GM19452 (cell line): Measurements from ENCODE around the gene MTCL3.

Source experiments
- ATAC-seq: cut with Tn5 transposase; IDR thresholded peaks from one replicate; pipeline ENCODE4 v1.9.1; 2021; ENCODE audit not compliant: unreplicated experiment

MTCL3 gene

DNA sequence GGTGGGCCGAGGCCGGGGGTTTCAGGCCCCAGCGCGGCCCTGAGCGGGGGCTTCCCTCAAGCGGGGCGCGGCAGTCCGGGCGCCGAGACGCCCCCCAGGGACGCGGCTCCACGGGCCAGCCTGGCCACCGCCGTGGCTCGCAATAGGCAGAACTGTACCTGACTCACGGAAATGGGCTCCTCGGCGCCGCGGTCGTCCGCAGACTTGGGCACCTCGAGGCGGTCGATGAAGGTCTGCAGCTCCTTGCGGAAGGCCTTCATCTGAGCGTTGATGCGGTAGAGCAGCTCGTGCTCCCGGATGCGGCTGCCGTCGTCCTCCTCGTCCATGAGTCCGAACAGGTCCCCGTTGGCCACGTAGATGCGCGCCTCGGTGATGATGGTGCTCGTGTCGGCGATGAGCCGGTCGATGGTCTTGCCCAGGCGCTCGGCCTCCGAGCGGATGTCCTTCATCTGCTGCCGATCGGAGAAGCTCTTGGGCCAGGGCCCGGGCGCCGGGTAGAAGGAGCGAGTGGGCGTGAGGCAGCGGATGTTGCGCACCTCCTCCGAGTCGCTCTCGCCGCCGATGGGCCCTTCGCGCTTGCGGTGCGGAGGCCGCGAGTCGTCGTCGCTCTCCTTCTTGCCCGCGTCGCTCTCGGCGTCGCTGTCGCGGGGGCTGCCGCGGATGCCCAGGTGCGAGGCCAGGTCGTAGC, 43.9 kb downstream of the MTCL3 start:
- no peak for ATAC-seq

DNA sequence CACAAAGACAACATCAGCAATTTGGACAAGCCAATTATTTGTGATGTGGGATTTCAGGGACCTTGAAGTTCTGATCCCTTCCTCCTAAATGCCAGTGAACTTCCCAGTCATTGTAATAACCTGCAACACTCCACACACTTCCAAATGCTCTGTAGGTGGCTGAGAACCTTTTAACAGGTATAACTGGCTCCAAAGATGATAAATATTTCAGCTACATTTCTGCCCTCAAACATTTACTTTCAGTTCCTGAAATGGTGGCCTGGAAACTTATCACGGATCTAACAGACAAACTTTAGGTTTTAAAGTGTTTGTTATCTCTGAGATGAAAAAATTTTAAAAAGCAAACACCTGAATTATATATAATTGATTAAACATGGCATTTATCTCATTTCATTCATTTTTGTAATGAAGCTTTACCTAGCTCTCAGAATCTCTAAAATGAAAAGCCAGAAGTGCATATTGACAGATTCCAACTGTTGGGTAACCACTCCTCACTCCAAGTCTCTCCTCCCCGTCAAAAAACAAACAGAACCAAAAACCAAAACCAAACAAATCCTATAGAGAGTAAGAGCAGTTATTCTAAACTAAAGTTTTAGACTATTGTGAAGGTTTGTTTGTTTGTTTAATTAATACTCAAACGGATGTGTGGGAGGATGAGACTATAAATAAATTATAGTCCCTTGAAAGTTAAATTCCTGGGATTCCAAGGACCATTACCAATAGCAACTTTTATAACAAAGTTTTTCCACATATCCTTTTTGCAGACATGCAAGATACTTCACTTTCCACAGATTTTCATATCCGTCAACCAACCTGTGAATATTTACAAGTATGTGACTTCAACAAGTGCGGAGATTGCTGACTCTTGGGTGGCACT, 47.5 kb downstream of the MTCL3 start:
- ATAC-seq, result no peak

DNA sequence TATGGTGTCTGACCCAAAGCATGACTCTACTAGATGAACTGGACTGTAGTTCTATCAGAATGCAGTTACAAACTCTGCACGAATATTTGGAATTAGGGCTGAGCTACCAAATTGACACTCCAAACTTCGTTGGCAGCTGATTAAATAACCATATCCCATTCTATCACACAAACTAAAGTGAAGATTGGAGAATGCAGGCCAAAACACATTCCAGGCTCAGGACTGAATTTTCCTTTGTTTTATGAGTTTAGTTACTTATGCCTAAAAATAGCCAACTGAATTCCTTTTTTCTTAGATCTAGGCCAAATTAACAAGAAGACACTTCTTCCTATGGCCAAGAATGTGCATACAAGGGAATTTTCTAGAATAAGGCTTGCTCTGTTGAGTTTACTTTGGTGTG, 50.2 kb downstream of the MTCL3 start:
- ATAC-seq, result no peak

DNA sequence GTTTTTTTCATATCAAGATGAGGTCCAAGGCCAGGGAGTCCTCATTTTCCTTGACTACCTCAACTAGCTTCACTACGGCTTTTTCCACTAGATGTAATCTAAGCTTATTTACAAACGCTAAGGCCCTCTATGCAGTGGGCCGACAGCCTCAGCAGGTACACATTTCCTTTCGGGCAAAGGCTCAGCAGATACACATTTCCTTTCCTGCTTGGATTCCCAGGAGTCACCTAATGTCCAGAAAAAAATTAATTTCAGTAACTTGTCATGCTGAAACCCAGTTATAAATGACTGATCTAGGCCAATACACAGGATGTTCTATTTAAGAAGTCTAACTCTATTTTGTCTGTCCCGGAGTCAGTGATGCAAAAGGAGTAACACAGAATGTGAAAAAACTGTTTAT, 52.7 kb downstream of the MTCL3 start:
- no peak for ATAC-seq

DNA sequence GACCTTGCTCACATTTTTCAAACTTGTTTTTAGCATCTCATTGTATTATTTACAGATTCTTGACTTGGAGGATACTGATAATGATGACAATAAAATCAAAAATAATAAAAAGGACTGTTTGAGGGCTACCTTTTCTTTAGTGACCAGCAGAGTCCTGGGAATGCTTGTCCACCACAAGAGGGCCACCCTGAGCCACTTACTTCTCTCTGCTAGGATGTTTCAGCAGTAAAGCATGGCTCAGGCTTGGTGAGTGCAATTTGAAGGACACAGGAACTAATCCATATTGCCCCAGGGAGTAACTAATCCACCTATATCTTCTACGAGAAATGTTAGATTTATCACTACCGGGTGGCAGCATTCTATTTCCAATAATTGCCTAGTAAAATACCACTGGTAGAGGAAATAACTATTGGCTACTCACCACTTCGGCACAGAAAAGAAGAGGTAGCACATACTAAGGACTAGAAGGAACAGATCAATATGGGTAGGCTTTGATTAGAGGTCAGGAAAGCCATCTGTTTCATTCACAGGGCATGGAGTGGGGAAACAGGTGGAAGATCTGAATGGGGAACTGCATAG, 54.2 kb downstream of the MTCL3 start:
- ATAC-seq, result peak; percentile 89

DNA sequence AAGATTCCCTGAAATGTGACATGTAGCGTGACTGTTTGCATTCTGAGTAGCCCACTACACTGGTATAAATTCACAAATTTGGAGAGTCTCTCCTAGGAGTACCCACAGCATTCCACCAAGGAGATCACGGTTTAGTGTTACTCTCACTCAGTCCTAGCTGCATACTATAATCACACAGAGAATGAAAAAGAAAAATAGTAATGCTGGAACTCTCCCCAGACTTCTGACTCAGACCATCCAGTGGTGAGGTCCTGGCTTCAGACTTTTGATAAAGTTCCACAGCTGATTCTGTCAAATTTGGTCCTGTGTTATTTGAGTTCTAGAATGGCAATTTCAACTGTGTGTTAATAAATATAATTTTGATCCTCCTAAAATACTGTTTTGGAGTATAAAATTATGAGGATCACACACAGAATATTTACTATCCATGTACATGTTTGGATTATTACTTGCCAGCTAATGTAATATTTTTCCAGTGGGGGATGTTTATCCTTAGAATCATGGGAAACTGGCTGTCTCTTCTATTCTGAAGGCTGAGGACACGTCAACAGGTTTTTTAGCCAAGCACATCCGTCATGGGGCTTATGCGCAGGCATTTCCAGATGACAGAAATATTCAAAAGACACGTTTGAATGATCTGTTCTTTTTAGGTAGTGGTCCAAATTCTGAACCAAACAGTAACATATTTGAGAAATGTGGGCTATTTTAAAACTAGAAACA, 54.8 kb downstream of the MTCL3 start:
- ATAC-seq, result no peak

DNA sequence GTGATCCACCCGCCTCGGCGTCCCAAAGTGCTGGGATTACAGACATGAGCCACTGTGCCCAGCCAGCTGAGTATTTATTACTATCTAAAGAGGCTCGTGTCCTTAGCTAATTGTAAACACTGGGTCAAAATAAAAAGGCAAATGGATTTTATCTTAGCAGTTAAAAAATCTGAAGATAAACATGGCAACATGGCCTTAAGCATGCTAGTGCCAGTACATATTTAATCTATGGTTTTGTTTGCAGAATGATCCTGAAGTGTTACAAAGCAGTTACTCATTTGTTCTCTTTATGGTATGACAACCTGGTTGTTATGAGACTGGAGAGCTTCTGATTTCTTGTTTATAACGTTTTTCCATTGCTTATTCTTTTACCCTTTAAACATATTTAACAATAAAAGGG, 56.1 kb downstream of the MTCL3 start:
- no peak for ATAC-seq

DNA sequence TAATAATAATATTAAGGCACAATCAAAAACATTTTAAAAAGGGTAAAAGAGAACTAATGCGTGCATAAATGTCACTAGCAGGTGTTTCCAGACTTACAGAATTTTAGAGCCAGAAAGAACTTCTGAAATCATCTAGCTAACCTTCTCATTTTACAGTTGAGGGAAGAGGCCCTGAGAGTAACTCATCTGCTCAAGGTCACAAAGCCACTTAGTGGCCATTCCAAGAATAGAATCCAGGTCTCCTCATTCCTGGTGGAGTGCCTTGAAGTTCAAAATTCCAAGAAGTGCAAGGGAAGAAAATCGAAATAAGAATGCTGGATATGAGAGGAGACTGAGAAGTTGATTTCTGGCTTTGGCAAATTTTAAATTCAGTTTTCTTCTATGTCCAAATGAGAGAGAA, 56.8 kb downstream of the MTCL3 start:
- ATAC-seq, result no peak

DNA sequence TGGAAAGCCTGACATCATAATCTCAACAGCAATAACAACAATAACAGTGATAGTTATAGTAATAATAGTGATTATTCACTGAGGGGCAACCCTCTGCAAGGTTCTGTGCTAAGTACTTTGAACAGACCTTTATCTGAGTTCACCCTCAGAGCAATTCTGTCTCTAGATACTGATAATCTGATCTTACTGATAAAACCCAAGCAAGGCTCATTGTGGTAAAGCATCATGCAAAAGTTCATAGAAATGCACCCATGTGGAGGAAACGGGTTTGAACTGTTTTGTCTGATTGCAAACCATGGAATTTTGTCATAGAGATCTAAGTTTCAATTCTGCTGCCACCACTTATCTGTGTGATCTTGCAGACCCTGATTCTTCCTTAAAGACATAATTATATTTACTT, 58.7 kb downstream of the MTCL3 start:
- no peak for ATAC-seq

DNA sequence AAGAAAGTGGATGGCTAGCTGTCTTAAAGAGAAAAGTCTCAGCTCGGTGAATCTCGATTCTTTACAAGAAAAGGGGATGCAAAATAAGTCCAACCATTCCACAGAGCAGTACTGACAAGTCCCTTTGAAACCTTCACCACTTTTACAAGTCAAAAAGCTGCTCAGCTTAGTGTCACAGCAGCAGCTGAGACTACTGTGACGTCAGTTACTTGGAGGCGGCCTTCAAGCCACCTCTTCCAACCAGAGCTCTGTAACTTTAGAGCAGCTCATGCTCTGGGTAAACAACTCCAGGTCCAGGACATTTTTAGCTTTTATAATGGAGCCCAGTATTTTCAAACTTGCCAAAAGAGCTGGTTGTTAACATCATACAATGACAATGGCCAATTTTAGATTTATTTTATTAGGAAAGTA, 59.9 kb downstream of the MTCL3 start, which contains the start of gene KIAA0408:
TSS of gene KIAA0408 (minus strand) at position 159 of the 411 bp plus-strand sequence. CDS start 5,408 bp downstream, outside the sequence.
- no peak for ATAC-seq

DNA sequence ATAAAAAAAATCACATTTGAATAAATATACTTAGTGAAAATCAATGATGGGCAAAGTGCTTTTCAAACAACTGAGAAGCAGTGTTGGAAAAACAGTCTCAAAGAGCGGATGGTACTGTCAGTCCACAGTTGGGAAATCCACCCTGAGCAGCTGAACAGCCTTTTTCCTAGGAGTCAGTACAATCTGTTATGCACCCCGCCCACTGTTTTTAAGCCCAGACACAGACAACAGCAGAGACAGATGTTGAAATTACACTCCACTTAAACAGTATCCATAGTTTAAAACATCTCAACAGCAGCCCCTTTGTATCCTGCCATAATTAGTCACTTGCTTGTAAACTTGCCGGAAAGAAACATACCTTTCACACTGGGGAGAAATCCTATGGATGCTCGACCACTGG, 60.3 kb downstream of the MTCL3 start:
- no peak for ATAC-seq

DNA sequence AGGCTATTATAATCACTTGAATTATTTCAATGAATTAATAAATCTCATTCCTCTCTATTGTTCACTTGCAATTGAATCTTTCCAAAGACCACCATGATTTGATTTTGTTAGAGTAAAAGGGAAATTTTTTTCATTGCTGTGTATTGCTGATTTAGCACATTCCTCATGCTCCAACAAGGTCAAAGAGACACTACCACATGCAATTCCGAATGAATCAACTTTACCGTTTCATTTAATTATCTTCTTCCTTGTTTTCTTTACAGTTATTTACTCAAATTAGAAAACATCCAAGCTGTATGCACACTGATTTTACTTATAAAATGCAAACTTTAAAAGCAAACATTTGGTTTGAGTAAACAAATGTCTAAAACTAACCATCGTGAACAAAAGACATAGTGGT, 60.9 kb downstream of the MTCL3 start:
- no peak for ATAC-seq

DNA sequence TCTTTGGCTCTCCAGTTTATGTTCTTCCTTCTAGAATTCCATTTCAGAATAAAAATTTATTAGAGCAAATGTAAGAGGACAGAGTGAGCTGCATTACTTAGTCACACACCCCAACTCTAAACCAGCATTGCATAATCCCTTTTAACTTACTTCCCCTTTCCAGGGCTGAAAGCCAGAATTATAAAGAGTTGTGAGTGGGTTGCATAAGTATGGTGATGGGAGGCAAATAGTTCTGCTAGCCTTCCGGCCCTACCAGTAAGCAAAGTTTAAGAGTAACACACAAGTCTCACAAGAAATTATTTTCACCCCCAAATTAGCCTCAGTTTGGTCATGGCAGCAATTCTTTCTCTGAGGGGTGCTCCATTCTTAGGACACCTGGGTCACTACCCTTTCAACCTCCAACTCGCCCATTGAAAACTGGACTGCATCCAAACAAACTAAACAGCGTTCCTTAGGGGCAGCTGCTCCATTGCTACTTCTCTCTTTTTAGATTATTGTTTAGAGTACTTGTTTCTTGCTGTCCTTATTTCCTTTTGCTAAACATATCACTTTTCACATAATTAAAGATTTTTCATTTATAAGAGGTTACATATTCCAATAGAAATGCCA, 61.6 kb downstream of the MTCL3 start:
- no peak for ATAC-seq

DNA sequence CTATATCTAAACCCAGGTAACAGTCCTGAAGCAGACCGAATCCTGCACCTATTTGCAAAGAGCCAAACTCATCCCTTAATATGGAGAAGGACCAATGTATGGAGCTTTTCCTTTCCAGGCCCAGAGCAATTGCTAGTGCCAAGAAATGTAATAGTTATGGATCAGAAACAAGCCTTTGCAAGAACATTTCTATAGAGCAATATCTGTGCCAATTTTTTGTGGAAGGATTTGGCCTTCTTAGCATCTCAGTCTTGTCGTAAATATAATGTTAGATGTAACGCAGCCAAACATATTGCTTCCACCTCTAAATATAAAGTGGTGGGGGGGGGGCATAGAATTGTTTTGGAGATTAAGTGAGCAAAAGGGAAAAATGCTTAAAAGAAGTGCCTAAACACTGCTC, 62.7 kb downstream of the MTCL3 start:
- ATAC-seq, result no peak

DNA sequence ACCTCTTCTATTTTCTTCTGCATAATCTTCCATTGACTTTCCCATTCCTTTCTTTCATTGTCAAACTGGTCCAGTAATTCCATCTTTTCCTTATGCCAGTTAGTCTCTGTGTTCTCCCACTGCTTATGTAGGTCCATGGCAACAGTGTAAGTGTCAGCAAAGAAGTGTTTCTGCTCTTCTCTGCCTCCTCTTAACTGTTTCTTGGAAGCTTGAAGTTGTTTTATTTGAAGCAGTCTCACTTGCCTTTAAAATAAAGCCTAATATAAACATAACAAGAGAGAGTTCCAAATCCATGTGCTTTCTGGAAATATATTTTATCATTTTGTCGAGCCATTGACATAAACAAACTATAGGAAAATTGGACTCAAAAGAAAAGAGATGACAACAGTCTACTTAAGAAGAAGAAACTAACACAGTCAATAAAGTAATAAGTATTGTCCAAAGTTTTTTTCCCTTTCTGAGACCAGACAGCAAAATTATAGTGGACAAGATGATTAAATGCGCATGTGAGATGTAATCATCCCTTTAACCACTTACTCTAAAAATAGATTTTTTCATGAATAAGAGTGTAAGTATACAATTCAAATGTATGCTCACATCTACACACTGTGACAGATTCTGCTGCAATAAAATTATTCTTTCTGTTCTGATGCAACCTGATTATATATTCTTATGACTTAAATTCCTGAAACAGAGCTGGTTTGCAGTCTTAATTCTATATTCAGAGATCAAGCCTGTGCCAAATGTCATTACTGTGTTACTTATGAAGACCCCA, 65.1 kb downstream of the MTCL3 start:
- no peak for ATAC-seq

DNA sequence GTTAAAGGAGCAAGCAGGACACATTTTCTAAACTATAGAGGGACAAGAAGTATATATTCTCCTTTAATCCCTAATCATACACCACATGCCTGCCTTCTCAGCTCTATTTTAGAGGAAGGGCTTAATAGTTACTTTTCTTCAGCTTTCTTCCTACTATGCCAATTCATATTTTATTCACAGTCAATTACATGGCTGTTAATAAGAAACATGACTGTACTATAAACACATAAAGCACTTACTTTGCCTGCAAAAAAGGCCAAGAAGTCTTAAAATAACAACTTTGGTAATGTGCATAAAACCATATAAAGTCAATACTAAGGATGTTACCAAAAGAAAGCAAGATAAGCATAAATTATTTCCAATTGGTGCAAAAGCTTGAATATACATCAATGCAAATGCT, 66.3 kb downstream of the MTCL3 start:
- no peak for ATAC-seq

DNA sequence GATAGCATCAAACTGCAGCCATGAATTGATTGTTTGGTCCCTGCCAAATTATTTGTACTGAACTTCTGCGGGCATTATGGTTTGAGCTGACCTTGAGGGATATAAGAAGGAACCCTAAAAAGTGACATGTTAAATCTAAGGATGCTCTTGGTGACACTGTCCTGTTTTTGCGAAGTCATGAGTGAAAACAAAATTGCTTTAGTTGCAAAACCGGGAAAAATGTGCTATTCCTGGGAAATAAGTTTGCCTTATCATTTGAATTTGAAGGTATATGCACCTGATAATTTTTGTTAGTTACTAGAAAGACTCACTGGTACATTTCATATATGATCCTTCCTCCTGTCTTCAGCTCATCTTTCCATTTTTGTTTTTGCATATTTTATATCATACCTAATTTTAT, 67.7 kb downstream of the MTCL3 start:
- ATAC-seq, result no peak

DNA sequence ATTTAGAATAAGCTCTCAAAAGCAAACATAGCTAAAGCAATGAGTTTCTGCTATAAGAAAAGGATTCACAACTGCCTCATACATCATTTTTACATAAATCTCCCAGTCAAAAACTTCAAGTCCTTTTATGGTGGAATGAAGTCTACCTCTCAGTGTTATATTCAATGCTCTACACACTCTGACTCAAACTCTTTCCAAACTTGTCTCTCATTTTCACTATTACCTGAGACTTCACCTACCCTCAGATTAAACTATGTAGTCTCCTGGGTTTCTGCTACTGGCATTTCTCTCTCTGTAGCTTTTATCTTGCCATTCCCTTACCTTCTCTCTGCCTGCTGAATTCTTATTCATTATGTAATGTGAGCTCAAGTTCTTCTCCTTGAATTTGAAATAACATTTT, 71.4 kb downstream of the MTCL3 start:
- no peak for ATAC-seq

DNA sequence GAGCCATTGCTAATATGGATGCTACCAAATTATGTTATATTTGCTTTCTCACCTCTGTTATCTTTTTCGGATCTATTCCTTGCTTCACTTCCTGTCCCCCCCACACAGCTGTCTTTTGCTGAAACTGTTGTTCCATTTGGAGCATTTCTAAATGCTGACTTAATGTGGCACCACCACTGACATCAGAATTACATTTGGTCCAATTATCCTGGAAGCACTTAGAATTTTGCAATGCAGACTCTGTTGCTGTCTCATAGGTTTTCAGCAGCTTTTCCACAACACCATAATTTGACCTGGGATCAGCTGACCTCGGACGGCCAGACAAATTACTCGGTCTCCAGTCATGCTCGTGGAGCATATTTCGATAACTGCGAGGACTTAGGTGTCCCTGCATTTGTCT, 72.8 kb downstream of the MTCL3 start:
- no peak for ATAC-seq

DNA sequence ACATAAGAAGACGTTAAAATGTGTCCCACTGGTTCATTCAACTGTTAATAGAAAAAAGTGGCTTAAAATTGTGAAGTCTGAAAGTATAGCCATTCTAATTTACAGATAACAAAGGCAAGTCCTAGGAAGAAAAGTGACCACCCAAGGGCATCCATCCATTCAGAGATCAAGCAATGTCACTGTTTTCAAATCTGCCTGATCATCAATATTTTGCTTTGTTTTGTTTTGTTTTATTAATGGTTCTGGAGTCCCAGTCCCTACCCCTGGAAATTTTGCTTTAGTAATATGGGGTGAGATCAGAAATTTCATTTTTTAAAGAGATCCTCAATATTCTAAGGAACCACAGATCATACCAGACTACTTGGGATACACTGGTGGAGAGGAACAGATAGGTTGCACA, 77.3 kb downstream of the MTCL3 start:
- ATAC-seq, result no peak
